NCI-H2196 (cell line): Measurements from ENCODE around the gene PPP2R1B.
A peak's percentile ranks its signal among the peaks of the same experiment; 100 is the strongest.
"Not testable (repeated sequence)": the region's sequence is repeated elsewhere in the genome, so short reads cannot be mapped to it uniquely, and the experiment has no call there.

Experiments
- DNase-seq: peaks from one replicate; lab custom pipeline; 2025; ENCODE audit not compliant: unreplicated experiment; lab: John Stamatoyannopoulos, UW

The PPP2R1B gene

DNA sequence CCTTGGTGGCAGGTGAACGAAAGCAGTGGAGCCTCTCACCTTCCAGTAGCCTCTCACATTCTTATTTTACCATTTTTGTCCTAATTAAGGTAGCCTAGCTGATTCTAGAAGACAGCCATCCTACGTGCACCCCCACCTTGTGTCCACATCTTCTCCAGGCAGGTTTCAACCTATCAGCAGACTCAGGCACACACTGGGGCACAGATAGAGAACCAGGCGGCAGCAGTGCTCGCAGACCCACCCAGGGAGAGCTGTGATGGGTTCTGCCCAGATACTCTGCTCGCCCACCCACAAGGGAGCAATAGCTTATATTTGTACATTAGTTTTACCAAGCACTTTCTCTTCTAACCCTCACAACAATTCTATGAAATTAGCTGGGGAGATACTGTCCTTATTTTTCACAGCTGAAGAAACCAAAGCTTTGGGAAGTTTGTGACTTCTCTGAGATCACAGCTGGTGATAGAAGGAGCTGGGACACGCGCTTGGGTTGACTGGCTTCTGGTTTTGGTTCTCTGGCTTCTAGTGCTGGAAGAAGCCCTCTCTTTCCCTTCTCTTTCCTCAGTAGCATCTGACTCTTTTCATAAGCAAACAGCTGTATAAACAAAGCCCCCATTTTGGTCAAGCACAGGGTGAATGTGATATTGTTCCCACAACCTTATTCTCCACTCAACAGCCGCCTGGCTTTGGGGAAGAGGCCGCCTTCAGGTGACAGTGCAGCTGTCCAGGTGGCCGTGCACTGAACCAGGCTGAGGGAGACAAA, 36.9 kb downstream of the PPP2R1B start:
- peak; percentile 34 for DNase-seq

DNA sequence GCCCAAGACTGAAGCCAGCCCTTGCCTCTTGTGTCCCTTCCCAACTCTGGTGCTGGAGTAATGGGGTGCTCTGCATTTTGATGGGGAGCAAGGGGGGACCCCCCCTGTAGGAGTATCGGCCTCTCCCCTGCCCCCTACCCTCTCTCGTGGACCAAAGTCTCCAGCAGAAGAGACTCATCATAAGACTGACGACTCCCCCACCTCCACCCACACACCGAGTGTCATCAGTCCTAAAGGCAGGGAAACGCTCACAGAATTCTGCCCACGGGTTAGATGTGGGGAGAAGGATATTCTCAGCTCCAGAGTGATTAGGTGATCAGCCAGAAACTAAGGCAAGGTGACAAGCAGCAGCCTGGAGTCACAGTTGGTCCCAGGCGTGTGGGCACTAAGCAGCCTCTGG, 38.8 kb downstream of the PPP2R1B start:
- no peak for DNase-seq

- no peak for DNase-seq
Measured at GRCh38 chr11:111726301-111726713, 39.9 kb downstream of the PPP2R1B start.

GRCh38 chr11:111725621-111726020, 40.6 kb downstream of the PPP2R1B start:
- no peak for DNase-seq

- no peak for DNase-seq
Measured at GRCh38 chr11:111724615-111725129, 41.5 kb downstream of the PPP2R1B start.

- DNase-seq: no peak
Measured at GRCh38 chr11:111723595-111723994, 42.6 kb downstream of the PPP2R1B start.

DNA sequence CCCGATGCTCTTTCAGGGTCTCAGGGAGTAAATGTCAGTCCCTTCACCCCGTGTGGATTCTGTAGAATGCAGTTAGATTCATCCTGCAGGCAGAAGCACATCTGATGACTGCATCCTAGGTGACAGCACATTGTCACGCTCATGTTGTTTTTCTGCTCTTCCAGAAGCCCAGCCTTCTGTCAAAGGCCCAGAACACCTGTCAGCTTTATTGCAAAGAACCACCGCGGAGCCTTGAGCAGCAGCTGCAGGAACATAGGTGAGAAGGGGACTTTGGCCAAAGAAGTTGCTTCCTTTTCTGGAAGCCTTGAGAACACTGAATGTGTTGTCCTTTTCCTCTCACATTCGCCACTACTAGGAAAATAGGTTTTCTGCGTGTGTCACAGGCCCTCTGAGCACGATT, 43.7 kb downstream of the PPP2R1B start:
- no peak for DNase-seq

GRCh38 chr11:111720801-111721494, 45.2 kb downstream of the PPP2R1B start:
- no peak for DNase-seq

- DNase-seq: no peak
Measured at GRCh38 chr11:111719379-111719778, 46.8 kb downstream of the PPP2R1B start.

- DNase-seq: no peak
Measured at GRCh38 chr11:111718859-111719258, 47.3 kb downstream of the PPP2R1B start.

DNA sequence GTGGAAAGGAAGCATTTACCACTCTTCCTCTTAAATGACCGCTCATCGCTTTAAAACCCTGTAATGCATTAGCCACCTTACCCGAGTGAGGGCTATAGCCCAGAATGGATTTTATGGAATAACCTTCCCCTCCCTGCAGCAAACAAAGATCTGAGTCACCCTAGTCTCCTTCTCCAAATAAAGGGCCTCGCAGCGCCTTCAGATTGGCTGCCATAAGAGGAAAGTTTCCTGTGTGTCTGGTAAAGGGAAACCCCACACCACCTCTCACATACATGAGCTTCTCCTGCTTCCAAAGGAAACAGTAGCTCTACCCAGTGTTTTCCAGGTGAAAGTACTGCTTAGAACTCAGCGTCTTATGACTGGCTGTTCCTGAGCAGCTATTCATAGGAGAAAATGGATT, 47.8 kb downstream of the PPP2R1B start:
- peak; percentile 18 for DNase-seq

GRCh38 chr11:111717660-111718059, 48.5 kb downstream of the PPP2R1B start:
- not testable (repeated sequence) for DNase-seq

- DNase-seq: no peak
Measured at GRCh38 chr11:111715142-111715816, 50.9 kb downstream of the PPP2R1B start.

DNA sequence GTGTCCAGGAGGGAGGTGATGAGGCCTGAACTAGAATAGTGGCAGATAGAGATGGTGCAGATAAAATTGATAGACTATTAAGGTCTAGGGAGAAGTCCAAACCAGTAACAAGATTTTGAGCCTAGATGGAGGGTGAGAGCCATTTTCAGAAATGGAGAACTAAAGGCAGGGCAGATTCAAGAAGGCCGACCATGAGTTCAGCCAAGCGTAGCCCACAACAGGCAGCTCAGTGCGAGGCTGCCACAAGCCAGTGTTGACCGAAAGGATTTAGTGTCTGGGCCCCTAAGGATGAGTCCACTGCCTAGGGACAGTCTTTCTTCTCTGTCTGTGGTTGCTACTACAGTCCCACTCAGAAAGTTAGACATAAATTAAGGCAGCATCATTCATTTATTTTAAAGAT, 51.7 kb downstream of the PPP2R1B start:
- no peak for DNase-seq

- DNase-seq: no peak
Measured at GRCh38 chr11:111707691-111708067, 58.5 kb downstream of the PPP2R1B start.

DNA sequence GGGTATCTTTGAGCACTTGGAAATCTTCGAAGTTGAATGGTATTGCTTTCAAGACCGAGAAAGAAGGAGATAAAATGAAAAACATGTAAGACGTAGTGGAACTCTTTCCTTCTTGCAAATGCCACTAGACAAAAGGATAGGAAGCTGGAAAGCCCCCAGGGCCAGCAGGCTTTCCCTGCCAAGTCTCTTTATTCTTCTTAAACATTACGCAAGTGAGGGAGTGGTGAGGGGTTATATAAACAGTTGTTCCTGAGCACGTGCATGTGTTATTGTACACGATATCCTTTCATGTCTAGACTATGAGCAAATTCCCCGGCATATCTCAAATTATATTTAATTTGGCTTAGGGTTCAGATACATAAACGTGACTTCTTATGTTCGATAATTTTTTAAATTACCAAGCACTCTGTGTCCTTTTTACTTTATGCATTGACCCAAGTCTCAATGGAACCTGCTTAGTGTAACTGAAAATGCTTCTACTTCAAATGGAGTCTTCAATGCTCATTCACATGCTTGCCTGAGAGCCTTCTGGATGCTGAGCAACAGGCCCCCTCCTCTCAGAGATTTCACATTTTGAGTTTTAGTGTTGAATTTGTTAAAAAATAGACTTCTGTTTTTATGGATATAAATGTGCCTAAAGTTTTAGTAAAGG, 59.0 kb downstream of the PPP2R1B start:
- DNase-seq: no peak

GRCh38 chr11:111703576-111703975, 62.6 kb downstream of the PPP2R1B start:
- no peak for DNase-seq

DNA sequence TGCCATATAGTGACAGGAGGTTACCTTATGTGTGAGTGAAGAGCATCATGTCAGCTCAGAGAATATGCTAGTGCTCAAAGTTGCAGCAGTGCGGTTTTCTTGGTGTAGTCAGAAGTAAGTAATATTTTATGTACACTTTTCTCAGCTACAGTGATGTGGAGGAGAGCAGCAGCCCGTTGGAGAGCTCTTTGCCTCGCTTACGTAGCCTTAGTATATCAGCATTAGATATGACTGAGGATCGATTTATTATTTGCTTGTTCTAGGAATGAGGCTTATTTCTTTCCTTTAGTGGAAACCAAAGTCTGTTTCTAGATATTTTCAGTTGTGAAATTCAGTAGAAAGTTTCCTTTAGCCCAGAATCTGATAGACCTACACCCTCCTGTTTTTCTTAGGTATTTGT, 63.6 kb downstream of the PPP2R1B start:
- no peak for DNase-seq

GRCh38 chr11:111700162-111700561, 66.0 kb downstream of the PPP2R1B start:
- DNase-seq: no peak

- no peak for DNase-seq
Measured at GRCh38 chr11:111699579-111700156, 66.5 kb downstream of the PPP2R1B start.
